Liver (tissue), 9 donors: ENCODE data around the gene UPF1. TPM values are rescaled to one million over a fixed set of nuclear protein-coding genes. Genes with fewer than 3 reads are reported as not detected.

ENCODE experiments used
- DNase-seq: peaks from one replicate; pipeline ENCODE4 v3.0.0-alpha.2; 2017; ENCODE audit warnings: low spot score
- H3K27ac ChIP-seq, 2 donors: one replicate each; pipeline ENCODE4 v1.7.0; 2013; ENCODE audit warnings: inconsistent platforms in 2 of 2, low read length in 2 of 2, control low read depth in 1 of 2, low read depth in 1 of 2, mild to moderate bottlenecking in 1 of 2
- H3K27me3 ChIP-seq, 4 donors: one replicate each; pipeline versions ENCODE4 v1.6.1 to v1.7.0; 2013; ENCODE audit warnings: low read length in 3 of 4, inconsistent platforms in 1 of 4, mild to moderate bottlenecking in 1 of 4, moderate library complexity in 1 of 4; ENCODE audit not compliant: control insufficient read depth in 4 of 4, insufficient read depth in 4 of 4
- H3K36me3 ChIP-seq, 4 donors: one replicate each; pipeline versions ENCODE4 v1.6.1 to v1.7.0; 2013; ENCODE audit warnings: low read length in 3 of 4, mild to moderate bottlenecking in 3 of 4, low read depth in 1 of 4, moderate library complexity in 1 of 4; ENCODE audit not compliant: control insufficient read depth in 4 of 4, insufficient read depth in 3 of 4
- H3K4me1 ChIP-seq, 4 donors: one replicate each; pipeline versions ENCODE4 v1.6.1 to v1.7.0; 2013; ENCODE audit warnings: low read length in 3 of 4, mild to moderate bottlenecking in 3 of 4, moderate library complexity in 1 of 4; ENCODE audit not compliant: control insufficient read depth in 4 of 4, insufficient read depth in 4 of 4
- H3K4me3 ChIP-seq, 3 donors: one replicate each; pipeline versions ENCODE4 v1.6.1 to v1.7.0; 2013; ENCODE audit warnings: low read length in 3 of 3, control low read depth in 1 of 3, low read depth in 1 of 3, mild to moderate bottlenecking in 1 of 3
- H3K9ac ChIP-seq, 2 donors: one replicate each; pipeline ENCODE4 v1.7.0; 2013; ENCODE audit warnings: low read length in 2 of 2, mild to moderate bottlenecking in 2 of 2, moderate library complexity in 2 of 2, control low read depth in 1 of 2, low read depth in 1 of 2
- H3K9me3 ChIP-seq, 4 donors: one replicate each; pipeline versions ENCODE4 v1.6.1 to v1.7.0; 2013; ENCODE audit warnings: low read length in 3 of 4; ENCODE audit not compliant: control insufficient read depth in 4 of 4
- CTCF ChIP-seq: fragments of 150-350 bp; IDR thresholded peaks from 2 replicates; pipeline ENCODE4 v1.5.1; 2017; ENCODE audit warnings: improper control_type of control experiment, low read depth, low read length; ENCODE audit not compliant: missing input control
- EGR1 ChIP-seq, 2 donors: IDR thresholded peaks; 2 replicates each; pipeline ENCODE4 v1.6.1; 2016 to 2018; ENCODE audit warnings: antibody characterized with exemption in 2 of 2, low read depth in 2 of 2
- FOXA1 ChIP-seq: IDR thresholded peaks from 2 replicates; pipeline ENCODE4 v1.6.1; 2016; ENCODE audit warnings: antibody characterized with exemption
- FOXA2 ChIP-seq: IDR thresholded peaks from 2 replicates; pipeline ENCODE4 v1.6.1; 2016; ENCODE audit warnings: antibody characterized with exemption
- GABPA ChIP-seq, 2 donors: IDR thresholded peaks in 1 of 2; conservative IDR thresholded peaks in 1 of 2; 2 replicates each; pipeline ENCODE4 v1.6.1; 2016; ENCODE audit warnings: antibody characterized with exemption in 2 of 2, mild to moderate bottlenecking in 1 of 2, moderate library complexity in 1 of 2
- HNF4A ChIP-seq, 2 donors: conservative IDR thresholded peaks; 2 replicates each; pipeline ENCODE4 v1.6.1; 2016; ENCODE audit warnings: antibody characterized with exemption in 2 of 2, mild to moderate bottlenecking in 2 of 2
- HNF4G ChIP-seq: IDR thresholded peaks from 2 replicates; pipeline ENCODE4 v1.6.1; 2016; ENCODE audit warnings: antibody characterized with exemption
- JUND ChIP-seq, 2 donors: IDR thresholded peaks; 2 replicates each; pipeline ENCODE4 v1.6.1; 2016; ENCODE audit warnings: antibody characterized with exemption in 2 of 2
- NR2F2 ChIP-seq: IDR thresholded peaks from 2 replicates; pipeline ENCODE4 v1.6.1; 2016; ENCODE audit warnings: antibody characterized with exemption
- RAD21 ChIP-seq, 2 donors: IDR thresholded peaks; 2 replicates each; pipeline ENCODE4 v1.6.1; 2016; ENCODE audit warnings: antibody characterized with exemption in 2 of 2, mild to moderate bottlenecking in 2 of 2
- REST ChIP-seq: IDR thresholded peaks from 2 replicates; pipeline ENCODE4 v1.6.1; 2016; ENCODE audit warnings: antibody characterized with exemption, mild to moderate bottlenecking
- RXRA ChIP-seq, 2 donors: IDR thresholded peaks; 2 replicates each; pipeline ENCODE4 v1.6.1; 2017 to 2018; ENCODE audit warnings: antibody characterized with exemption in 2 of 2, mild to moderate bottlenecking in 1 of 2
- SP1 ChIP-seq: IDR thresholded peaks from 2 replicates; pipeline ENCODE4 v1.6.1; 2018; ENCODE audit warnings: antibody characterized with exemption, mild to moderate bottlenecking
- TAF1 ChIP-seq: conservative IDR thresholded peaks from 2 replicates; pipeline ENCODE4 v1.6.1; 2016; ENCODE audit warnings: antibody characterized with exemption, mild to moderate bottlenecking
- YY1 ChIP-seq: IDR thresholded peaks from 2 replicates; pipeline ENCODE4 v1.6.1; 2016; ENCODE audit warnings: antibody characterized with exemption, mild to moderate bottlenecking
- WGBS: extraction: QIAGEN DNeasy Blood & Tissue Kit; methylation state at CpG from one replicate; pipeline ENCODE4 v1.1.7; 2013; 5-methylcytosine and 5-hydroxymethylcytosine counted together
- polyA plus RNA-seq, 2 donors: library from polyadenylated mRNA; stranded (reverse) in 1 of 2; unstranded in 1 of 2; fragments of 200-250 nt in 1 of 2; fragments of >200 nt in 1 of 2; fragmentation: Nextera tagmentation in 1 of 2; extraction: Ambion mirVana in 1 of 2; gene quantifications; one replicate each; pipeline versions ENCODE4 v1.2.1 to v1.2.3, GENCODE V29; 2013 to 2015
- total RNA-seq, 2 donors: library from RNA; depleted of rRNA; stranded (reverse); fragments of >200 nt; gene quantifications; one replicate each; pipeline ENCODE4 v1.2.3, GENCODE V29; 2014
- TF ChIP-seq, protein P1 (sequence below): IDR thresholded peaks from 2 replicates; pipeline ENCODE4 v1.6.1; 2016; ENCODE audit warnings: antibody characterized with exemption
- TF ChIP-seq, protein P2 (sequence below): IDR thresholded peaks from 2 replicates; pipeline ENCODE4 v1.6.1; 2016; ENCODE audit warnings: antibody characterized with exemption
- TF ChIP-seq, protein P3 (sequence below): IDR thresholded peaks from 2 replicates; pipeline ENCODE4 v1.6.1; 2016; ENCODE audit warnings: antibody characterized with exemption
- donor health status: healthy.
- donor health status: healthy.
- donor health status: healthy.
- donor health status: healthy.
- donor health status: healthy.

UPF1 gene
- total and polyA plus RNA-seq, 4 donors = 5.7 to 51.0 (median 35.2) TPM

GRCh38 chr19:18796239-18796638 is 35.5 kb upstream of the UPF1 start:
- Histone ChIP-seq H3K27me3 (peaks cover 0 to 6% (median 1%) of the 10 kb centered on the region in 4 donors), H3K4me3 (no peak overlapping the region), H3K4me1 (no peaks in the 10 kb centered on the region), H3K36me3 (no peaks in the 10 kb centered on the region), H3K9ac (no peak overlapping the region), H3K9me3 (no peaks in the 10 kb centered on the region), H3K27ac (no peak overlapping the region)
- WGBS = 71% methylated on average over 2 of the region's 2 CpGs
- TF ChIP-seq, protein P1, sequence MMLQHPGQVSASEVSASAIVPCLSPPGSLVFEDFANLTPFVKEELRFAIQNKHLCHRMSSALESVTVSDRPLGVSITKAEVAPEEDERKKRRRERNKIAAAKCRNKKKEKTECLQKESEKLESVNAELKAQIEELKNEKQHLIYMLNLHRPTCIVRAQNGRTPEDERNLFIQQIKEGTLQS = no peak
- TF ChIP-seq RXRA (IDR thresholded peaks at IDR 0.05) (no peak), HNF4G (no peak), CTCF (no peak), FOXA1 (no peak), YY1 (no peak), JUND (IDR thresholded peaks at IDR 0.05) (no peak), REST (no peak), RAD21 (IDR thresholded peaks at IDR 0.05) (no peak), TAF1 (no peak), FOXA2 (no peak)
- TF ChIP-seq, protein P2, sequence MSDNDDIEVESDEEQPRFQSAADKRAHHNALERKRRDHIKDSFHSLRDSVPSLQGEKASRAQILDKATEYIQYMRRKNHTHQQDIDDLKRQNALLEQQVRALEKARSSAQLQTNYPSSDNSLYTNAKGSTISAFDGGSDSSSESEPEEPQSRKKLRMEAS = no peak
- TF ChIP-seq, protein P3, sequence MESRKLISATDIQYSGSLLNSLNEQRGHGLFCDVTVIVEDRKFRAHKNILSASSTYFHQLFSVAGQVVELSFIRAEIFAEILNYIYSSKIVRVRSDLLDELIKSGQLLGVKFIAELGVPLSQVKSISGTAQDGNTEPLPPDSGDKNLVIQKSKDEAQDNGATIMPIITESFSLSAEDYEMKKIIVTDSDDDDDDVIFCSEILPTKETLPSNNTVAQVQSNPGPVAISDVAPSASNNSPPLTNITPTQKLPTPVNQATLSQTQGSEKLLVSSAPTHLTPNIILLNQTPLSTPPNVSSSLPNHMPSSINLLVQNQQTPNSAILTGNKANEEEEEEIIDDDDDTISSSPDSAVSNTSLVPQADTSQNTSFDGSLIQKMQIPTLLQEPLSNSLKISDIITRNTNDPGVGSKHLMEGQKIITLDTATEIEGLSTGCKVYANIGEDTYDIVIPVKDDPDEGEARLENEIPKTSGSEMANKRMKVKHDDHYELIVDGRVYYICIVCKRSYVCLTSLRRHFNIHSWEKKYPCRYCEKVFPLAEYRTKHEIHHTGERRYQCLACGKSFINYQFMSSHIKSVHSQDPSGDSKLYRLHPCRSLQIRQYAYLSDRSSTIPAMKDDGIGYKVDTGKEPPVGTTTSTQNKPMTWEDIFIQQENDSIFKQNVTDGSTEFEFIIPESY = no peak
- DNase-seq = no peak

GRCh38 chr19:18798384-18799352 is 33.1 kb upstream of the UPF1 start:
- 41% methylated on average over 22 of the region's 22 CpGs for WGBS
- H3K4me3 ChIP-seq = no peak overlapping the region
- DNase-seq = no peak
- peaks cover 0 to 4% (median 1%) of the 10 kb centered on the region in 4 donors for H3K27me3 ChIP-seq
- H3K4me1 ChIP-seq = no peaks in the 10 kb centered on the region
- H3K27ac ChIP-seq = no peak overlapping the region
- H3K36me3 ChIP-seq = no peaks in the 10 kb centered on the region
- H3K9me3 ChIP-seq = no peaks in the 10 kb centered on the region
- no peak overlapping the region for H3K9ac ChIP-seq
- TF ChIP-seq, protein P1 = no peak
- TF ChIP-seq EGR1 (IDR thresholded peaks at IDR 0.05; ENCODE audit: low read depth in 2 of 2) (no peak), GABPA (IDR thresholded peaks at IDR 0.05 in 1 of 2, conservative IDR thresholded peaks at IDR 0.05 in 1 of 2) (no peak), HNF4A (conservative IDR thresholded peaks at IDR 0.05) (no peak), CTCF (no peak), JUND (IDR thresholded peaks at IDR 0.05) (no peak), TAF1 (no peak), FOXA1 (no peak), HNF4G (no peak), NR2F2 (no peak), FOXA2 (no peak), SP1 (no peak)
- TF ChIP-seq, protein P2 = no peak
